Central memory CD4-positive, alpha-beta T cell (primary cell): ENCODE results near the gene FAT4.

ENCODE experiments used
- DNase-seq: peaks from one replicate; pipeline ENCODE4 v3.0.0; 2022
- total RNA-seq, 3 experiments: gene quantifications; one replicate each; lab custom pipeline; 2026; lab: John Stamatoyannopoulos, UW

The FAT4 gene
- 0 to 0.33 (median 0.19) reads per million in 3 experiments for total RNA-seq

DNA sequence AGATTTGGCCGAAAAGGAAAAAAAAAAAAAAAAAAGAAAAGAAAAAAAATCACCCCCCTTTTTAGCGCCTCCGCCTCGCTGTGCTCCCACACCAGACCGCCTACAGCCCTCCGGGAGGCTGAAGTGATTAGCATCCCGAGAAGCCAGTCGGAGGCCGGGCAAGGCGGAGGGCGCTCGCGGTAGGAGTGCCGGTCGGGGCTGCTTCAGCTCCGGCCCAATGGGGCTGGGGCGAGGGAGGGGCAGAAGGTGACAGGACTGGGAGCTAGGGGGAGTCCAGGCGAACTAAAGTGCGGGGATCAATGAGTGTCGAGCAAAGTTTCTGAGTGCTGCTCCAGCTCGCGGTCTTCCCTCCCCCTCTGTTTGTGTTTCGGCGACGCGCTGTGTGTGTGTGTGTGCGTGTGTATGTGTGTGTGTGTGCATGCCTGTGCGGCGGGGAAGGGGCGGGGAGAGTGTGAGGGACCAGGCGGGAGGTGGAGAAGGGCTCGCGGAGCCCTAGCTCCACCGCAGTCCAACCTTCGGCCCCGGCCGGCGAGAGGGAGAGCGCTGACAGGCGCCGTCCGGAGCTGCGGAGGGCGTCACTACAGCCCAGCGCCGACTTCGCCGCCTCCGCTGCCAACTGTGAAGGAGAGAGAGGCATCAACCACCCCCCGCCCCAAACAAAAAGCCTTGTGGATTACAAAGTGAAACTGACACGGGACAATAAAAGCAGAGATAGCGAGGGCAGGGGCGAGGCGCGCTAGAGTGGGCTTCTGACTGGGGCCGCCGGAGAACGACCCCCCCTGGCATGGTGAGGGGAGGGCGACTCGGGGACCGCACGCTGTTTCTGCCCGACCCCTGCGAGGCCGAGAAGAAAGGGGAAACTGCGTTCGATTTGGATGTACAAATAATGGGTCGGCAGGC is at the start of gene FAT4:
FAT4 (plus strand) TSS at position 280 of the 900 bp plus-strand sequence. CDS start 1,457 bp downstream, outside the sequence.
- peak; percentile 19 for DNase-seq

DNA sequence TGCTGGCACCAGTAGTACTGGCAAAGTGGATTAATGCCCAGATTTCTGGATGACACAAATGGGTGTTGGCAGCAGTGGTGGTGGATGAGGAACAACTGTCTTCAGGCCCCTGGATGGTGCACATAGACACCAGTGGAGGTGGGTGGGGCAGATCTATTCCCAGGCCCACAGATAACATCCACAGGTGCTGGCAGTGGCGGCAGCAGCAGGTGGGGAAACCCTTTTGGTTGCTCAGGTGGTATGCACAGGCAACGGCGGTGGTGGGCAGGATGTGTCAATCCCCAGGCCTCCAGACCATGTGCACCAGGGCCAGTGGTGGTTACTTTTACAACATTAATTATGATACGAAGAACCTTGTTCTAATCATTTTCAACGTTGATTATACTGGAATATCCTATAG is 48.9 kb upstream of the FAT4 start:
- DNase-seq, result no peak

GRCh38 chr4:125266901-125267604 is 47.7 kb upstream of the FAT4 start:
- DNase-seq, result no peak

DNA sequence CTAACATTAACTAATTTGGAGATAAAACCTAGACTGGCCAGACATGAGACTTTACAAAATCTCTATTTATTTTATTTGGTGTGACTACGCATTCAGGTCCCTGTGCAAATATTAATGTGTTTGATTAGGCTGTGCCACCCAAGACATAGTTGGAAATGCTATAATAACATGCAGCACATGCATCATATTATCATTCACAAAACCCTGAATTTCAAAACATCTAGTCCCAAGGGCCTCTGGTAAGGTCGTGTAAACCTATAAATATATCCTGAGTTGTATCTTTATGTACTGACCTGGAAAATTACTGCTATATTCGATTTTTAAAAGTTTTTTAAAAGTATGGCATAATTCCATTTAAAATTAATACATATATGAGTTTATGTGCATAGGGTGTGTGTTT is 47.1 kb upstream of the FAT4 start:
- no peak for DNase-seq

GRCh38 chr4:125268068-125268755 is 46.5 kb upstream of the FAT4 start:
- DNase-seq, result no peak

DNA sequence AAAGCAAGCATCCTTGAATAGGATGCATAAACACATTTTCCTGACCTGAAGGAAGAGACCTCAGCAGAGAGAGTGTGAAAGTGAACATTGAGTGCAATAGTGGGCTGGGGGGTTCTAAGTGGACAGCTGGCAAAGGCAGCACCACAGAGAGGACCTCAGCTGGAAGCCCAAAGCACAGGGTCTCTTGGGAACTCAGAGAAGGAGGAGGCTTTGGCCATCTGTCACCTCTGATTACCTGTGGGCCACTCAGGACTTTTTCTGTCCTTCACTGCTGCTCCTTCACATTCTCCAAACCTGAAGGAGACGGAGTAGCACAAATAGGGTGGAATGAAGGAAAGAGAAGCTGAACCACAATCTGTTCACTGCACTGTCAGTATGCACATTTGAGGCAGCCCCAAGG is 37.9 kb upstream of the FAT4 start:
- DNase-seq, result no peak

DNA sequence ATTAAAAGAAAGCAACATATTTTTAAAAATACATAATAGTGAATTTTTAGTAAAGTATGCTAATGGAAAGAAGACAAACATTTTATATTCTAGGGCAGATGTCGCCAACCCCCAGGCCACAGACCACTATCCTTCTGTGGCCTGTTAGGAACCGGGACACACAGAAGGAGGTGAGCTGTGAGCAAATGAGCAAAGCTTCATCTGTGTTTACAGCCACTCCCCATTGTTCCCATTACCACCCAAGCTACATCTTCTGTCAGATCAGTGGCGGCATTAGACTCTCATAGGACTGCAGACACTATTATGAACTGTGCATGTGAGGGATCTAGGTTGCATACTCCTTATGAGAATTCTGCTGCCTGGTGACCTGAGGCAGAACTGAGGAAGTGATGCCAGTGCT is 37.0 kb upstream of the FAT4 start:
- DNase-seq, result no peak

- DNase-seq, result no peak
These were observed 33.8 kb upstream of the FAT4 start for GRCh38 chr4:125280892-125281403.

DNA sequence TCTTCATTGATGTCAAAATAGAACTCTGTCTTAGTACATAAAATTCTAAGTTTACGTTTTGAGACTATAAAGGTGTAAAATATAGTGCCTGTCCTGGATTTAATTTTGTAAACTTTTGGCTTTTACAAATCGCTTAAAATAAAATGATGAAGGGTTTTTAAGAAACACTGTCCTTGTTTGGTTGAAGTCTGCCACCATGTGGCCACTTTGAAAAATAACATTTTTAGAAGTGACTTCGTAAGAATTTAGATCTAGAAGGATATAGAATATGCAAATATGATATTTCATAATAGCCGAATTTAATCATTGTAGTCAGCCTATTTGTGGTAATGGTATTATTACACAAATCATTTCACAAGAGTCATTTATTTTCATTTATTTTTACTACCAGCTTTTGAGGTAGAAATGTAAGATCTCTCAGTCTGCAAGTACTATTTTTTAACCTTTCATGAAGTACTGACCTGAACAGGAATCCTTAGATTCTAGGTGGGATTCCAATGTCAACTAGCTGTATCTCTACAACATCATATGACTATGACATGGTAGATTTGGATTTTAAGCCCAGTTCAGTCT is 31.0 kb upstream of the FAT4 start:
- no peak for DNase-seq

DNA sequence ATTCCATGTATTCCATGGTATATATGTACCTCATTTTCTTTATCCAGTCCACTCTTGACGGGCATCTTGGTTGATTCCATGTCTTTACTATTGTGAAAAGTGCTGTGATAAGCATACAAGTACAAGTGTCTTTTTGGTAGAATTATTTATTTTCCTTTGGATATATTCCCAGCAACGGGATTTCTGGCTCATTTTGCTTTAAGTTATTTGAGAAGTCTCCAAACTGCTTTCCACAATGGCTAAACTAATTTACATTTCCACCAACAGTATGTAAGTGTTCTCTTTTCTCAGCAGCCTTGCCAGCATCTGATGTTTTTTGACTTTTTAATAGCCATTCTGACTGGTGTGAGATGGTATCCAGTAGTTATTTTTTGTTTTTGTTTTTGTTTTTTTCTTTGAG is 17.6 kb upstream of the FAT4 start:
- no peak for DNase-seq

DNA sequence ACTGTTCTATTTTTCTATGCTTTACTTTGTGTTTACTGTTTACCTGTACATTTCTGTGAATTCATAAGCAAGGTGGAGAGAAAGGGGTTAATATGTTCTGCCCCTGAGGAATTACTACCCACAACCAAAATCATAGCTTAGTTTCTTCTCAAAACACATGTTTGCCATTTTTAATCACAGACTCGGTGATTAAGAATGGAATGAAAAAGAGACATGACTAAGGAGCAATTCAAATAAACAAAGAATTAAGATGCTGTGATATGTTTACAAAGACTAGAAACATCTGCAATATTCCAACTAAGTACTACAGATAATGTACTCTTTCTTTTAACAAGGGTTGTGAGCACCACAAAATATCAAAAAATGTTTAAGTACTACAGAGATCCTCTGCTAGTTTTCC is 11.7 kb upstream of the FAT4 start:
- DNase-seq, result no peak

DNA sequence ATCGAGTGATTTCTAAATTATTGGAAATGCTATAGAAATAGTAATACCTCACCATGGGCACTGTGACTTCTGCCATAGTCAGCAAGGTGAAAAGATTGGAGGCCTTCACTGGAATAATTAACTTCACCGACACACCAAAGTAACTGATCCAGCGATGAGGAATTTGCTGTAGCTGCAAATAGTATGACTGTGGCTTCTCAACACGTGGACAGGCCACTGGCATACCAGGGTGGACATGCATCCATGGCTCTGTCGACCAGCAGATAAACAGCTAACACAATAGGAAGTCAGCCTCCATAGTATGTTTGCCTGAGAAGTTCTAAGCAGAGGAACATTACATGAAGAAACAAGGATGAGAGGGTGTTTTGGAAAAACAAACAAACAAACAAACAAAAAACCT is 10.9 kb upstream of the FAT4 start:
- no peak for DNase-seq

DNA sequence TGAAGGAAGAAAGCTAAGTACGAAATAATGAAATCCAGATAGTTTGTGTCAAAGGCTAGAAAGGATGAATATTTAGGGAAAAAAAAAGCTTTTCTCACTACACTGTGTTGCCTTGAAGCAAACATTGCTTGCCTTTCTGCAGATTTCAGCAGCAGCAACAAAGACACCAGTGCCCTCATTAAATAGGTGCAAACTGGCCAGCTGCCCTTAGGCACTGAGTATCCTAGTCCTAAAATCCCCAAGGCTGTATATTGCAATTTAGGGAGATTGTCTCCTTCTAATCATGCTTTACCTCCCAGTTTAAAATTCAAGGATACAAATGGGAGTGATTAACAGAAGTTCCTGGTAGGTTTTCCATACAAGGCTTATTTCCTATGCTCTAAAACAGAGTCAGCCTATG is 8.6 kb upstream of the FAT4 start:
- DNase-seq, result no peak

DNA sequence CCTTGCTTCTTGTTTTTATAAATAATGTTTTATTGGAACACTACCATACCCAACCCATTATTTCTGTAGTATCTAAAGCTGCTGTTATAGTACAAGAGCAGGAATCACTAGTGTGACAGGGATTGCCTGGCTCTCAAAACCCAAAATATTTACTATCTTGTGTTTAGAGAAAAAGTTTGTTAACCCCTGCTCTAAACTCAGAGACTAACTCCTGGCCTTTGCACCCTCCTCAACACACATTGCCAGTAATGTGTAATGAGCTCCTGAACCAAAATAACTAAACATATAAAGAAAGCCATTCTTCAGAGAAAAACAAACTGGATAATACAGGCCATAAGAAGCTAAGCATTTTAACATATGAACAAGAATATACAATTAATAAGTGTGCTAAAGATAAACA is 8.2 kb upstream of the FAT4 start:
- no peak for DNase-seq

- no peak for DNase-seq
These were observed 3.3 kb upstream of the FAT4 start for GRCh38 chr4:125311503-125311902.

GRCh38 chr4:125313497-125313896 is 1.3 kb upstream of the FAT4 start:
- peak; percentile 15 for DNase-seq

DNA sequence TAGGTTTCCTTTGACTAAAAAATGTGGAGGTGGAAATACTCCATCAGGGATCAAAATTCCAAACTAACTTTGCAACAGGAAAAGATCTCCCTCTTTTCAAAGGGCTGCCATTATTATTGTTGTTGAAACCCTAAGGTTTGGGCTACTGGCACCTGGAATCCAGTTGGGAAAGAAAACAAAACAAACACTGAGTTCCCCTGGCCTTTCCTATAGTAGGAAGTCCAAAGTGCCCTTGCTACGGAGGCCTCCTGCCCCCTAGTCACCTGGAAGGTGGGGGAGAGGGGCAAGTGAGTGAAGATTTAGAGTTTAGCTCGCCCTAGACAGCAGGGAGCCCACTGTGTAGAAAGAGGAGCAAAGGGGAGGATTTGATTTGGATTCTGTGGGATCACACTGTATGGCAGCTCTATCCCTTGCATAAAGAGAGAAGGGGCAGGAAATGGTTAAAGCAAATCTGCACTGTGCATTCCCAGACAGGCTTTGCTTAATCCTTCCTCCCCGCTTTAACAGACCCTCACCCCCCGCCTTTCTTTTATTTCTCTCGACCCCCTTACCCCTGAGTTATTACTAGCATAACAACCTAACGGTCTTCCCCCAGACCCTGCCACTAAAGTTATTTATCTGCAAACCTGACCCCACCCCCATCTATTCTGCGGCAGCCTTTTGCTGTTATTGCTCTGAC is 627 bp upstream of the FAT4 start:
- DNase-seq, result no peak

- DNase-seq, result no peak
These were observed 1.0 kb downstream of the FAT4 start for GRCh38 chr4:125315576-125316400.

GRCh38 chr4:125316401-125316790 is 1.6 kb downstream of the FAT4 start:
- no peak for DNase-seq

- DNase-seq, result no peak
These were observed 2.2 kb downstream of the FAT4 start for GRCh38 chr4:125316791-125317524.

DNA sequence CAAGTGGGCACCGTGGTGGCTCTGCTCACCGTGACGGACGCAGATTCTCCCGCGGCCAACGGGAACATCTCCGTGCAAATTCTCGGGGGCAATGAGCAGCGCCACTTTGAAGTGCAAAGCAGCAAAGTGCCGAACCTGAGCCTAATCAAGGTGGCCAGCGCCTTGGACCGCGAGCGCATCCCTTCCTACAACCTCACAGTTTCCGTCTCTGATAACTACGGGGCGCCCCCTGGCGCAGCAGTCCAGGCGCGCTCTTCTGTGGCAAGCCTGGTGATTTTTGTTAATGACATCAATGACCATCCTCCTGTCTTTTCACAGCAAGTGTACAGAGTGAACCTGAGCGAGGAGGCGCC is 2.7 kb downstream of the FAT4 start:
- no peak for DNase-seq
